AG09309 (cell line): ENCODE results near the gene SBNO2.

Experiments used
- DNase-seq: peaks from one replicate; pipeline ENCODE4 v3.0.0-alpha.2; 2010; ENCODE audit warnings: low read depth
- H3K4me3 ChIP-seq: 2 replicates; pipeline ENCODE4 v1.5.1; 2011; ENCODE audit warnings: mild to moderate bottlenecking, low read depth, low read length, moderate library complexity; ENCODE audit not compliant: control insufficient read depth
- TF ChIP-seq, protein P1 (sequence below): IDR thresholded peaks from 2 replicates; pipeline ENCODE4 v1.5.1; 2011; ENCODE audit warnings: mild to moderate bottlenecking, low read depth, low read length, inconsistent platforms; ENCODE audit not compliant: insufficient read depth, control insufficient read depth; ENCODE audit errors: missing control alignments

SBNO2 gene

DNA sequence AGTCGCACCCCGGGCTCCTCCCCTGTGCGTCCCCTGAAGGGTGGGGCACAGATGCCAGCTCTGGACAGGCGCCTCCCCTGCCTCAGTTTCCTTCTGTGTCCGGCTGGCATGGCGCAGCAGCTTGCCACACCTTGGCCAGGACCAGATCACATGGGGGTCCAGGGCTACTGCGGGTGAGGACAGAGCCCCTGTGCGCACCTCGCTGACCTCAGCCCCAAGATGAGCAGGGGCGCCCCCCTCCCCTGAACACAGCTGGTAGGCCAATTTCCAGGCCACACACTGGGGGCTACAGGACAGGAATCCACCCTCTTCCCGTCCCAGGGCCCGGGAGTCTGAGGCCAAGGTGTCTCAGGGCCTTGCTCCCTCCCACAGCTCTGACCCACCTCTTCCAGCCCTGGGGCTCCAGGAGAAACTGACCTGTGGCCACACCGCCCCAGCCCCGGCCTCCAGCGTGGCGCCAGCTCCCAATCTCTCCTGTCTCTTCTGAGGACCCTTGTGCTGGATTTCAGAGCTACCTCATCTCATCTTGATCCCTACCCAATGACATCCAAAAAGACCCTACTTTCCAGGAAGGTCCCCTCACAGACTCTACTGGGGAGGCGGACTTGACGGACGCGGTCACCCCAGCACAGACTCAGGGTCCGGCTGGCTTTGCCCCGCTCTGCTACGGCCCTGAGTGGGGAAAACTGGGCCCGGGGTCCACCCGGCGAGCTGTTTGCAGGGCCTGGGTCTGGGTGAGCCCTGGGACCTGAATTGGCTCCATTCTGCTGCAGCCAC lies 28.2 kb downstream of the SBNO2 start:
- H3K4me3 ChIP-seq = no peak overlapping the region
- DNase-seq = no peak

DNA sequence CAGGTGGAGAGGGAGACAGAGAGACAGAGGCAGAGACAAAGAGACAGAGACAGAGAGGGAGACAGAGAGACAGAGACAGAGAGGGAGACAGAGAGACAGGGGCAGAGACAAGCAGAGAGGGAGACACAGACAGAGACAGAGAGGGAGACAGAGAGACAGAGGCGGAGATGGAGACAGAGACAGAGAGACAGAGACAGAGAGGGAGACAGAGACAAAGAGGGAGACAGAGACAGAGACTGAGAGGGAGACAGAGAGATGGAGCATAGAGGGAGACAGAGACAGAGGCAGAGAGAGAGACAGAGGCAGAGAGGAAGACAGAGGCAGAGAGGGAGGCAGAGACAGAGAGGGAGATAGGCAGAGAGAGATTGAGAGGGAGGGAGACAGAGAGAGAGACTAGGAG lies 29.3 kb downstream of the SBNO2 start:
- no peak for DNase-seq
- TF ChIP-seq, protein P1, sequence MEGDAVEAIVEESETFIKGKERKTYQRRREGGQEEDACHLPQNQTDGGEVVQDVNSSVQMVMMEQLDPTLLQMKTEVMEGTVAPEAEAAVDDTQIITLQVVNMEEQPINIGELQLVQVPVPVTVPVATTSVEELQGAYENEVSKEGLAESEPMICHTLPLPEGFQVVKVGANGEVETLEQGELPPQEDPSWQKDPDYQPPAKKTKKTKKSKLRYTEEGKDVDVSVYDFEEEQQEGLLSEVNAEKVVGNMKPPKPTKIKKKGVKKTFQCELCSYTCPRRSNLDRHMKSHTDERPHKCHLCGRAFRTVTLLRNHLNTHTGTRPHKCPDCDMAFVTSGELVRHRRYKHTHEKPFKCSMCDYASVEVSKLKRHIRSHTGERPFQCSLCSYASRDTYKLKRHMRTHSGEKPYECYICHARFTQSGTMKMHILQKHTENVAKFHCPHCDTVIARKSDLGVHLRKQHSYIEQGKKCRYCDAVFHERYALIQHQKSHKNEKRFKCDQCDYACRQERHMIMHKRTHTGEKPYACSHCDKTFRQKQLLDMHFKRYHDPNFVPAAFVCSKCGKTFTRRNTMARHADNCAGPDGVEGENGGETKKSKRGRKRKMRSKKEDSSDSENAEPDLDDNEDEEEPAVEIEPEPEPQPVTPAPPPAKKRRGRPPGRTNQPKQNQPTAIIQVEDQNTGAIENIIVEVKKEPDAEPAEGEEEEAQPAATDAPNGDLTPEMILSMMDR = no peak

More for the DNA sequence above, 28.2 kb downstream of the SBNO2 start:
- TF ChIP-seq, protein P1 = no peak

DNA sequence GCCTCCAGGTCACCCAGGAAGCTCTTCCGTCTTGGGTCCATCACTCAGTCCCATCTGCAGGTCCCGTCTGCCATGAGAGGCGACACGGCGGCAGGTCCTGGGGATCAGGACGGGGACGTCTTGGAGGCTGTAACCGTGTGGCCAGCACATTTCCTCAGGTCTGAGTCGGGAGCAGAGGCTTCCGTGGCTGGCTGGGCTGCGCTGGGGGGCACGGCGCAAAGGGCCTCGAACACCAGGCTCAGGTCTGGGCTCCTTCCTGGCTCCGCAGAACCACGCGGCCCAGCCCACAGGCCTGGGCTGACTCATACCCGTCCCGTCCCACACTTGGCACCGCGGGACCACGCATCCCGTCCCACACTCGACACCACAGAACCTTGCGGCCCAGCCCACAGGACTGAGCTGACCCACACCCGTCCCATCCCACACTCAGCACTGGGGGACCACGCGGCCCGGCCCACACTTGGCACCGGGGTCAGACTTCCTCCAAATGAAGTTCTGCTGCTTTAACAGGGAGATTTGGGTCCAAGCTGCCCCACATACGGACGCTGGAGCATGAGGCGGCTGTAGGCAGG lies 30.2 kb downstream of the SBNO2 start:
- TF ChIP-seq, protein P1 = no peak
- no peak for DNase-seq

More for the DNA sequence above, 29.3 kb downstream of the SBNO2 start:
- no peak overlapping the region for H3K4me3 ChIP-seq

DNA sequence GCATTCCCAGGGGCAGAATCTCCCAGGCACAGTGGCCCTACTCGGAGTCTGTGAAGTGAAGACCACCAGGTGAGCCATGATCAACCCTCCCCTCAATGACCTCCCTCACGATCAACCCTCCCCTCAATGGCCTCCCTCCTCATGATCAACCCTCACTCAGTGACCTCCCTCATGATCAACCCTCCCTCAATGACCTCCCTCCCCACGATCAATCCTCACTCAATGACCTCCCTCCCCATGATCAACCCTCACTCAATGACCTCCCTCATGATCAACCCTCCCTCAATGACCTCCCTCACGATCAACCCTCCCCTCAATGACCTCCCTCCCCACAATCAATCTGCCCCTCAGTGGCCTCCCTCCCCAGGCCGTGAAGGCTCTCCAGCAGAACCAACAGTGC lies 32.1 kb downstream of the SBNO2 start:
- TF ChIP-seq, protein P1 = no peak
- H3K4me3 ChIP-seq = no peak overlapping the region
- DNase-seq = no peak

More for the DNA sequence above, 30.2 kb downstream of the SBNO2 start:
- no peak overlapping the region for H3K4me3 ChIP-seq

DNA sequence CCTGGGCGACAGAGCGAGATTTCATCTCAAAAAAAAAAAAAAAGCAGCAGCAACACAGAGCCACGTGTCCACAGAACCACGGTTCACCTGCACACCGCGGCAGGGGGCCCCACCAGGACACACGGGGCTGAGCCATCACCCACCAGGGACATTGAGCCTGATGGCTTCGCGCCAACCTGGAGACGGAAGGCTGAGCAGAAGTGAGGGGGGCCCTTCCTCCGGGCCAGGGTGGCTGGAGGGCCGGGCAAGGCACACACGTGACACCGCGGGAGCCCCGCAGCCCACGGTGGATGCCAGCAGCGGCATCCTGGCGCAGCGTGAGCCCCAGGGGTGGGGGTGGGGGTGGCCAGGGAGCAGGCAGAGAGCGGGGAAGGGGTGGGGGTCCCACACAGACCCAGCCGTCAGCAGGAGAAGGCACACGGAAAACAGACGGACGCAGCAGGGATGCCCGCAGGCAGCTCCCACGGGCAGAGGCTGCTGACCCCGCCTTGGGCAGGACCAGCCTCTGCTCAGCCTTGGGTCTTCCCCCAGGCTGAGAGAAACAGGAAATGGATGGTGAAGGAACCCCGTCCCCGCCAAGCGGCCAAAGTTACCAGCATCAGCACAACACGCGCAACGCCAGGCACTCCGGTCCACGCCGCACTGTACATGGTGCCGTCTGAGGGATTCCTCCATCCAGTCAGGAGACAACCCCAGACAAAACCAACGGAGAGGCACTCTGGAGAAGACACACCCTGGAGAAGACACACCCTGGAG lies 33.6 kb downstream of the SBNO2 start:
- TF ChIP-seq, protein P1 = no peak
- DNase-seq = no peak
- no peak overlapping the region for H3K4me3 ChIP-seq

DNA sequence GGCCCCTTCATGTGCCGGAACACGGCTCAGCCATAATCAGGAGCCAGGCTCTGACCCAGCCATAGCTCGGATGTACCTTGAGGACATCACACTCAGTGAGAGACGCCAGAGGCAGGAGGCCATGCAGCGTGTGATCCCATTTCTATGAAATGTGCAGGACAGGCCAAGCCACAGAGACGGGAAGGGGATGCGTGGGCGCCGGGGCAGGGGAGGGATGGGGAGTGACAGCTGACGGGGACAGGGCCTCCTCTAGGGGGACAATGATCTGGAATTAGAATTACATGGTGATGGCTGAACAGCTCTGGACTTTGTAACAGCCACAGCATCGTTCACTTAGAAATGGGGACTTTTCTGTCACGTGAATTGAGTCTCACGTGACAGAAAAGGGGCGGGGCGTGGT lies 34.9 kb downstream of the SBNO2 start:
- DNase-seq = no peak
- TF ChIP-seq, protein P1 = no peak
- H3K4me3 ChIP-seq = no peak overlapping the region
